ENCODE data around the gene MAGEF1.

MAGEF1 gene

GRCh38 chr3:184759666-184760200, 47.9 kb upstream of the MAGEF1 start:
- no peaks in the 10 kb centered on the region for H3K9me2 ChIP-seq (replicated peaks; ENCODE audit: insufficient read depth, low read length)
- no peaks in the 10 kb centered on the region for H4K20me1 ChIP-seq (ENCODE audit: low read depth, low read length)
- no peaks in the 10 kb centered on the region for H3K36me3 ChIP-seq (ENCODE audit: low read length)
- H3K9me3 ChIP-seq (ENCODE audit: insufficient read depth, low read length): no peaks in the 10 kb centered on the region
- no peak overlapping the region for H3K27ac ChIP-seq (ENCODE audit: low read depth, low read length)
- no peak overlapping the region for H2AFZ ChIP-seq (ENCODE audit: low read depth, low read length, severe bottlenecking)
- TF ChIP-seq EZH2phosphoT487 (conservative IDR thresholded peaks at IDR 0.05; ENCODE audit: low read length): no peak
- no peak for TF ChIP-seq CTCF (IDR thresholded peaks at IDR 0.05; ENCODE audit: insufficient read depth, low read length, poor library complexity, severe bottlenecking)
- H3F3A ChIP-seq (ENCODE audit: insufficient read depth): no peaks in the 10 kb centered on the region
- no peaks in the 10 kb centered on the region for H3K79me2 ChIP-seq (ENCODE audit: insufficient read depth, low read length)
- no peaks in the 10 kb centered on the region for H3K27me3 ChIP-seq (ENCODE audit: low read length)
- no peak overlapping the region for H3K4me3 ChIP-seq (ENCODE audit: insufficient read depth, low read length, poor library complexity, severe bottlenecking)
- no peak overlapping the region for H3K4me2 ChIP-seq (ENCODE audit: low read depth, low read length, poor library complexity, severe bottlenecking)
- no peak overlapping the region for H3K9ac ChIP-seq (ENCODE audit: low read length)

- Histone ChIP-seq H3K4me2 (ENCODE audit: low read depth, low read length, poor library complexity, severe bottlenecking) (no peak overlapping the region), H3K79me2 (ENCODE audit: insufficient read depth, low read length) (no peaks in the 10 kb centered on the region), H3K27me3 (ENCODE audit: low read length) (no peaks in the 10 kb centered on the region), H2AFZ (ENCODE audit: low read depth, low read length, severe bottlenecking) (no peak overlapping the region), H3K9ac (ENCODE audit: low read length) (no peak overlapping the region), H3K36me3 (ENCODE audit: low read length) (no peaks in the 10 kb centered on the region), H4K20me1 (ENCODE audit: low read depth, low read length) (no peaks in the 10 kb centered on the region), H3K9me2 (replicated peaks; ENCODE audit: insufficient read depth, low read length) (no peaks in the 10 kb centered on the region), H3K4me3 (ENCODE audit: insufficient read depth, low read length, poor library complexity, severe bottlenecking) (no peak overlapping the region), H3F3A (ENCODE audit: insufficient read depth) (no peaks in the 10 kb centered on the region), H3K9me3 (ENCODE audit: insufficient read depth, low read length) (no peaks in the 10 kb centered on the region), H3K27ac (ENCODE audit: low read depth, low read length) (no peak overlapping the region)
- TF ChIP-seq EZH2phosphoT487 (conservative IDR thresholded peaks at IDR 0.05; ENCODE audit: low read length) (no peak), CTCF (IDR thresholded peaks at IDR 0.05; ENCODE audit: insufficient read depth, low read length, poor library complexity, severe bottlenecking) (no peak)
Measured at GRCh38 chr3:184758056-184758455, 46.2 kb upstream of the MAGEF1 start.

- H3K9me3 ChIP-seq (ENCODE audit: insufficient read depth, low read length): no peaks in the 10 kb centered on the region
- no peak overlapping the region for H3K27ac ChIP-seq (ENCODE audit: low read depth, low read length)
- H3F3A ChIP-seq (ENCODE audit: insufficient read depth): no peaks in the 10 kb centered on the region
- TF ChIP-seq CTCF (IDR thresholded peaks at IDR 0.05; ENCODE audit: insufficient read depth, low read length, poor library complexity, severe bottlenecking): no peak
- no peak for TF ChIP-seq EZH2phosphoT487 (conservative IDR thresholded peaks at IDR 0.05; ENCODE audit: low read length)
- H3K4me2 ChIP-seq (ENCODE audit: low read depth, low read length, poor library complexity, severe bottlenecking): no peak overlapping the region
- H3K36me3 ChIP-seq (ENCODE audit: low read length): no peaks in the 10 kb centered on the region
- H4K20me1 ChIP-seq (ENCODE audit: low read depth, low read length): no peaks in the 10 kb centered on the region
- H3K27me3 ChIP-seq (ENCODE audit: low read length): no peaks in the 10 kb centered on the region
- no peaks in the 10 kb centered on the region for H3K79me2 ChIP-seq (ENCODE audit: insufficient read depth, low read length)
- H3K9me2 ChIP-seq (replicated peaks; ENCODE audit: insufficient read depth, low read length): no peaks in the 10 kb centered on the region
- H2AFZ ChIP-seq (ENCODE audit: low read depth, low read length, severe bottlenecking): no peak overlapping the region
- H3K9ac ChIP-seq (ENCODE audit: low read length): no peak overlapping the region
- H3K4me3 ChIP-seq (ENCODE audit: insufficient read depth, low read length, poor library complexity, severe bottlenecking): no peak overlapping the region
Measured at GRCh38 chr3:184757022-184757651, 45.3 kb upstream of the MAGEF1 start.
